GM19025 (cell line): ENCODE measurements around the gene ZNF593.

ENCODE experiments used
- ATAC-seq: cut with Tn5 transposase; IDR thresholded peaks from one replicate; pipeline ENCODE4 v1.9.1; 2021; ENCODE audit warnings: mild to moderate bottlenecking, low read depth, moderate library complexity; ENCODE audit not compliant: unreplicated experiment

ZNF593 gene

GRCh38 chr1:26168410-26169197, 1.1 kb upstream of the ZNF593 start, which contains the start of gene C1orf232:
TSS of gene C1orf232 (minus strand) at chr1:26168963. CDS start at chr1:26168499, 464 bp downstream.
- no peak for ATAC-seq

- ATAC-seq = no peak
Observed at GRCh38 chr1:26169198-26169554, 532 bp upstream of the ZNF593 start.

GRCh38 chr1:26170472-26170821, 739 bp downstream of the ZNF593 start:
- no peak for ATAC-seq

GRCh38 chr1:26171084-26172072, 1.7 kb downstream of the ZNF593 start, which contains the start of gene ZNF593OS:
TSS of gene ZNF593OS (minus strand) at chr1:26171832. CDS start at chr1:26171661, 171 bp downstream.
- no peak for ATAC-seq

GRCh38 chr1:26175346-26175745, 5.6 kb downstream of the ZNF593 start:
- ATAC-seq = no peak

GRCh38 chr1:26177182-26177684, 7.5 kb downstream of the ZNF593 start, which contains the start of gene CNKSR1:
TSS of gene CNKSR1 (plus strand) at chr1:26177491. CDS start at chr1:26177548, 57 bp downstream.
- ATAC-seq = no peak

- ATAC-seq = no peak
Observed at GRCh38 chr1:26180010-26180506, 10.3 kb downstream of the ZNF593 start.

GRCh38 chr1:26181586-26182382, 12.1 kb downstream of the ZNF593 start:
- ATAC-seq = no peak

- ATAC-seq = no peak
Observed at GRCh38 chr1:26182383-26182696, 12.6 kb downstream of the ZNF593 start.

- ATAC-seq = no peak
Observed at GRCh38 chr1:26184086-26184485, 14.4 kb downstream of the ZNF593 start.

- ATAC-seq = no peak
Observed at GRCh38 chr1:26184883-26185282, 15.2 kb downstream of the ZNF593 start.

- ATAC-seq = no peak
Observed at GRCh38 chr1:26187882-26188281, 18.2 kb downstream of the ZNF593 start.

- no peak for ATAC-seq
Observed at GRCh38 chr1:26188477-26188876, 18.8 kb downstream of the ZNF593 start.

- ATAC-seq = no peak
Observed at GRCh38 chr1:26189331-26189730, 19.6 kb downstream of the ZNF593 start.

- ATAC-seq = no peak
Observed at GRCh38 chr1:26189751-26190275, 20.1 kb downstream of the ZNF593 start.

GRCh38 chr1:26190373-26190987, 20.8 kb downstream of the ZNF593 start, which contains the start of gene CATSPER4:
TSS of gene CATSPER4 (plus strand) at chr1:26190602. CDS start at chr1:26190628, 26 bp downstream.
- no peak for ATAC-seq

- ATAC-seq = no peak
Observed at GRCh38 chr1:26191739-26192138, 22.0 kb downstream of the ZNF593 start.

GRCh38 chr1:26195805-26196204, 26.1 kb downstream of the ZNF593 start:
- ATAC-seq = no peak

- no peak for ATAC-seq
Observed at GRCh38 chr1:26197301-26197700, 27.6 kb downstream of the ZNF593 start.
